Endothelial cell of umbilical vein (primary cell): ENCODE measurements around the gene DGKD. TPM values are rescaled to one million over a fixed set of nuclear protein-coding genes. Genes with fewer than 3 reads are reported as not detected.

Experiments
- BruUV-seq: library from RNA; stranded (reverse); fragments of 400-500 nt; replicated peaks from 2 replicates; lab custom pipeline; 2021; lab: Mats Ljungman, UMichigan
- CTCF ChIA-PET: fragments of 300-600, 350-600 bp; sonication (Branson Sonifier 250); formaldehyde crosslinking; loops from one replicate; lab custom pipeline; 2021; ENCODE audit warnings: antibody characterized with exemption, inconsistent platforms; lab: Charles Lee
- POLR2A ChIA-PET: fragments of 300-600, 350-600 bp; sonication (Branson Sonifier 250); formaldehyde crosslinking; loops from one replicate; lab custom pipeline; 2021; ENCODE audit warnings: antibody characterized with exemption, inconsistent platforms; lab: Charles Lee
- DNase-seq: peaks from one replicate; pipeline ENCODE4 v3.0.0-alpha.2; 2011; ENCODE audit warnings: low read depth, low spot score
- FAIRE-seq: peaks from 2 replicates; lab custom pipeline; 2011; peaks lifted over from hg19 to GRCh38; lab: Jason Lieb, UNC
- H2AFZ ChIP-seq: 2 replicates; pipeline ENCODE4 v1.6.0; 2012; ENCODE audit warnings: low read depth, low read length, control low read depth, inconsistent platforms
- H3K27ac ChIP-seq: 2 replicates; pipeline ENCODE4 v1.5.1; 2011; ENCODE audit warnings: low read depth, mild to moderate bottlenecking, control low read depth, low read length, moderate library complexity; ENCODE audit not compliant: insufficient read depth
- H3K27me3 ChIP-seq, 2 experiments: 2 replicates each; pipeline versions ENCODE4 v1.6.0 to v1.6.1; 2011; ENCODE audit warnings: low read length in 2 of 2, mixed read lengths in 1 of 2; ENCODE audit not compliant: control insufficient read depth in 2 of 2, insufficient read depth in 2 of 2
- H3K36me3 ChIP-seq, 2 experiments: 2 replicates in 1 of 2; 3 replicates in 1 of 2; pipeline ENCODE4 v1.5.1; 2011; ENCODE audit warnings: low read length in 2 of 2, mild to moderate bottlenecking in 1 of 2, moderate library complexity in 1 of 2; ENCODE audit not compliant: control insufficient read depth in 2 of 2, insufficient read depth in 2 of 2; ENCODE audit errors: extremely low read depth in 1 of 2
- H3K4me1 ChIP-seq: 3 replicates; pipeline ENCODE4 v1.5.1; 2011; ENCODE audit warnings: mild to moderate bottlenecking, low read length; ENCODE audit not compliant: control insufficient read depth, insufficient read depth; ENCODE audit errors: extremely low read depth
- H3K4me2 ChIP-seq: 2 replicates; pipeline ENCODE4 v1.6.1; 2011; ENCODE audit warnings: low read length, control low read depth, mixed read lengths; ENCODE audit not compliant: insufficient read depth
- H3K4me3 ChIP-seq, 3 experiments: fragments of 200-600 bp in 1 of 3; sonication (generic), shearing (Covaris generic) in 1 of 3; replicated peaks in 1 of 3; 2 replicates each; pipeline ENCODE4 v1.5.1; 2011 to 2016; ENCODE audit warnings: control low read depth in 3 of 3, low read length in 3 of 3, mild to moderate bottlenecking in 2 of 3, inconsistent platforms in 1 of 3, low read depth in 1 of 3, moderate library complexity in 1 of 3; ENCODE audit not compliant: insufficient read depth in 1 of 3
- H3K79me2 ChIP-seq: 2 replicates; pipeline ENCODE4 v1.6.0; 2012; ENCODE audit warnings: low read length, inconsistent platforms; ENCODE audit not compliant: control insufficient read depth, insufficient read depth
- H3K9ac ChIP-seq: replicated peaks from 2 replicates; pipeline ENCODE3; 2011; ENCODE audit warnings: low read length, control low read depth; ENCODE audit not compliant: insufficient read depth; ENCODE audit errors: extremely low read depth
- H3K9me1 ChIP-seq: replicated peaks from 3 replicates; pipeline ENCODE4 v1.6.0; 2011; ENCODE audit warnings: mild to moderate bottlenecking, low read length; ENCODE audit not compliant: control insufficient read depth, insufficient read depth; ENCODE audit errors: extremely low read depth
- H3K9me3 ChIP-seq: replicated peaks from 2 replicates; pipeline ENCODE4 v1.5.1; 2012; ENCODE audit warnings: low read length, inconsistent platforms; ENCODE audit not compliant: control insufficient read depth, insufficient read depth
- H4K20me1 ChIP-seq: replicated peaks from 2 replicates; pipeline ENCODE3; 2011; ENCODE audit warnings: mild to moderate bottlenecking, low read length; ENCODE audit not compliant: control insufficient read depth, insufficient read depth; ENCODE audit errors: extremely low read depth
- EZH2 ChIP-seq: IDR thresholded peaks from 2 replicates; pipeline ENCODE4 v1.6.1; 2012; ENCODE audit warnings: borderline replicate concordance, low read depth, mild to moderate bottlenecking, moderate library complexity, low read length, inconsistent platforms; ENCODE audit not compliant: severe bottlenecking
- FOS ChIP-seq: IDR thresholded peaks from 2 replicates; pipeline ENCODE4 v1.6.1; 2011; ENCODE audit warnings: mild to moderate bottlenecking, low read length, moderate library complexity, borderline replicate concordance; ENCODE audit not compliant: insufficient read depth
- GATA2 ChIP-seq: IDR thresholded peaks from 2 replicates; pipeline ENCODE4 v1.7.0; 2011; ENCODE audit warnings: low read depth, mild to moderate bottlenecking, moderate library complexity, mixed read lengths, low read length; ENCODE audit not compliant: insufficient read length, insufficient read depth
- JUN ChIP-seq: IDR thresholded peaks from 2 replicates; pipeline ENCODE4 v1.6.1; 2011; ENCODE audit warnings: borderline replicate concordance, low read depth; ENCODE audit not compliant: insufficient read length, insufficient read depth
- MYC ChIP-seq: IDR thresholded peaks from one replicate; pipeline ENCODE4 v1.6.1; 2011; ENCODE audit warnings: mild to moderate bottlenecking, low read depth, low read length
- POLR2A ChIP-seq: IDR thresholded peaks from 2 replicates; pipeline ENCODE4 v1.6.1; 2012; ENCODE audit warnings: low read depth, mild to moderate bottlenecking, control low read depth, low read length
- POLR2AphosphoS5 ChIP-seq: IDR thresholded peaks from 2 replicates; pipeline ENCODE4 v1.6.1; 2012; ENCODE audit warnings: low read depth, mild to moderate bottlenecking, control low read depth, low read length, moderate library complexity; ENCODE audit not compliant: insufficient read depth
- dilution Hi-C: fragments of 300-500 bp; cut with MboI; formaldehyde crosslinking; loops from one replicate; pipeline ENCODE4 v1.15.0; 2019; ENCODE audit warnings: low sequenced_read_pairs; ENCODE audit not compliant: extremely low pct_ligation_motif_present
- intact Hi-C: fragments of 100-400 bp; cut with micrococcal nuclease; formaldehyde crosslinking; loops from one replicate; pipeline ENCODE4 v1.10.0; 2022
- polyA plus RNA-seq, 4 experiments: library from polyadenylated mRNA; depleted of rRNA in 3 of 4; stranded (reverse) in 3 of 4; unstranded in 1 of 4; fragments of >200 nt; gene quantifications; 2 replicates each; pipeline versions ENCODE4 v1.2.1 to v1.2.3, GENCODE V29; 2011 to 2012; ENCODE audit warnings: missing spikeins in 1 of 4
- total RNA-seq: library from RNA; stranded (reverse); gene quantifications from 2 replicates; pipeline ENCODE4 v1.2.3, GENCODE V29; 2021
- TF ChIP-seq, protein P1 (sequence below): IDR thresholded peaks from 2 replicates; pipeline ENCODE4 v1.6.1; 2011; ENCODE audit not compliant: insufficient read depth, insufficient read length
- TF ChIP-seq, protein P2 (sequence below), 2 donors: IDR thresholded peaks; 1 replicate in 1 of 2; 2 replicates in 1 of 2; pipeline ENCODE4 v1.5.1; 2011; ENCODE audit warnings: low read length in 2 of 2, mild to moderate bottlenecking in 2 of 2, moderate library complexity in 2 of 2, control low read depth in 1 of 2, inconsistent platforms in 1 of 2, low read depth in 1 of 2; ENCODE audit not compliant: insufficient read depth in 1 of 2; ENCODE audit errors: extremely low read depth in 1 of 2

The DGKD gene
- total and polyA plus RNA-seq, 2 donors (not counting 3 experiments of a cell fraction or from before 2014, with no cell fraction given) = 10.8 to 36.6 TPM

DNA sequence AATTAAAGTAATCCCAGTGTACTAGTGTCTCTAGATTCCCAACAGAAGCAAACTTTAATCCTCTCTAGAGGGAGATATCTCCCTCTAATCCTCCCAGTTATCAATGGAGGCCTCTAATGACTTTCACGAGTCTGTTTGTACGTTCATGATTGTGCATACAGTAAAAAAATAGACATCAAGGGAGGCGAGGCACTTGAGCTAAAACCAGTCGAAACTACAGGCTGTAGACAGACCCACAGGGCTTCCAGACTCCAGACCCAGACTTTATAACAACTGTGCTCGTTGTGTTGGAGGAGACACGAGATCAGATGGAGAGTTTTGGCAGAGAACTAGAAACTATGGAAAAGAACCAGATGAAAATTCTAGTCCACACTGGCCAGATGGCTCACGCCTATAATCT lies 7.0 kb downstream of the DGKD start:
- Histone ChIP-seq H3K4me1 (peaks cover 8% of the 10 kb centered on the region), H3K9me3 (no peaks in the 10 kb centered on the region), H3K4me2 (no peak overlapping the region), H3K27me3 (no peaks in the 10 kb centered on the region), H3K27ac (no peak overlapping the region), H3K79me2 (peaks cover 7% of the 10 kb centered on the region), H2AFZ (no peak overlapping the region), H3K9ac (no peak overlapping the region), H3K4me3 (no peak overlapping the region), H4K20me1 (no peaks in the 10 kb centered on the region), H3K9me1 (no peaks in the 10 kb centered on the region), H3K36me3 (no peaks in the 10 kb centered on the region)
- CTCF ChIA-PET = interaction anchor here (0.9 to 2.2 kb wide), 3 partner anchors 12 to 82 kb away, joined by 3 to 7 read pairs (median 4); no protein-coding TSS in a partner anchor
- TF ChIP-seq FOS (no peak), JUN (no peak), POLR2AphosphoS5 (no peak), GATA2 (no peak), POLR2A (no peak)
- TF ChIP-seq, protein P1, sequence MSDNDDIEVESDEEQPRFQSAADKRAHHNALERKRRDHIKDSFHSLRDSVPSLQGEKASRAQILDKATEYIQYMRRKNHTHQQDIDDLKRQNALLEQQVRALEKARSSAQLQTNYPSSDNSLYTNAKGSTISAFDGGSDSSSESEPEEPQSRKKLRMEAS = no peak
- POLR2A ChIA-PET = no interaction called here
- DNase-seq = no peak
- no TSS peak for BruUV-seq
- intact Hi-C loops (no loop called here), dilution Hi-C loops (no loop called here)
- FAIRE-seq = no peak

DNA sequence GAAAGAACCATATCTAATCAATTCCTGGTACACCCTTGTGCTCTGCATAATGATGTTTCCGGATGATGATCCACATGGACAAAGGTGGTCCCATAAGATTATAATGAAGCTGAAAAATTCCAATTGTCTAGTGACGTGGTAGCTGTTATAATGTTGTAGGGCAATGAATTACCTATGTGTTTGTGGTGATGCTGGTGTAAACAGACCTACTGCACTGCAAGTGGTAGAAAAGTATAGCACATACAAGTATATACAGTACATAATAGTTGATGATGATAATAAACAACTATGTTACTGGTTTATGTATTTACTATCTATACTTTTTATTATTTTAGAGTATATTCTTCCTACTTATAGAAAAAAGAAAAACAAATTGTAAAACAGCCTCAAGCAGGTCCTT lies 8.4 kb downstream of the DGKD start:
- Histone ChIP-seq H3K4me3 (no peak overlapping the region), H2AFZ (no peak overlapping the region), H3K79me2 (peaks cover 2% of the 10 kb centered on the region), H3K9me3 (no peaks in the 10 kb centered on the region), H3K9me1 (no peaks in the 10 kb centered on the region), H3K4me2 (no peak overlapping the region), H3K36me3 (no peaks in the 10 kb centered on the region), H3K9ac (no peak overlapping the region), H3K4me1 (peaks cover 8% of the 10 kb centered on the region), H3K27ac (no peak overlapping the region), H3K27me3 (no peaks in the 10 kb centered on the region), H4K20me1 (no peaks in the 10 kb centered on the region)
- no TSS peak for BruUV-seq
- CTCF ChIA-PET = interaction anchor here (1.4 to 2.2 kb wide), 3 partner anchors 9 to 81 kb away, joined by 4 to 7 read pairs (median 5); partner anchors contain the start of gene DGKD
- POLR2A ChIA-PET = no interaction called here
- TF ChIP-seq EZH2 = no peak
- no peak for TF ChIP-seq MYC
- TF ChIP-seq, protein P2, sequence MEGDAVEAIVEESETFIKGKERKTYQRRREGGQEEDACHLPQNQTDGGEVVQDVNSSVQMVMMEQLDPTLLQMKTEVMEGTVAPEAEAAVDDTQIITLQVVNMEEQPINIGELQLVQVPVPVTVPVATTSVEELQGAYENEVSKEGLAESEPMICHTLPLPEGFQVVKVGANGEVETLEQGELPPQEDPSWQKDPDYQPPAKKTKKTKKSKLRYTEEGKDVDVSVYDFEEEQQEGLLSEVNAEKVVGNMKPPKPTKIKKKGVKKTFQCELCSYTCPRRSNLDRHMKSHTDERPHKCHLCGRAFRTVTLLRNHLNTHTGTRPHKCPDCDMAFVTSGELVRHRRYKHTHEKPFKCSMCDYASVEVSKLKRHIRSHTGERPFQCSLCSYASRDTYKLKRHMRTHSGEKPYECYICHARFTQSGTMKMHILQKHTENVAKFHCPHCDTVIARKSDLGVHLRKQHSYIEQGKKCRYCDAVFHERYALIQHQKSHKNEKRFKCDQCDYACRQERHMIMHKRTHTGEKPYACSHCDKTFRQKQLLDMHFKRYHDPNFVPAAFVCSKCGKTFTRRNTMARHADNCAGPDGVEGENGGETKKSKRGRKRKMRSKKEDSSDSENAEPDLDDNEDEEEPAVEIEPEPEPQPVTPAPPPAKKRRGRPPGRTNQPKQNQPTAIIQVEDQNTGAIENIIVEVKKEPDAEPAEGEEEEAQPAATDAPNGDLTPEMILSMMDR (IDR thresholded peaks at IDR 0.05; ENCODE audit: extremely low read depth in 1 of 2, insufficient read depth in 1 of 2, low read depth in 1 of 2, low read length in 2 of 2) = no peak
- no peak for TF ChIP-seq POLR2AphosphoS5
- TF ChIP-seq, protein P1 = no peak
- no peak for TF ChIP-seq POLR2A
- TF ChIP-seq GATA2 = no peak
- TF ChIP-seq FOS = no peak
- TF ChIP-seq JUN = no peak
- no peak for FAIRE-seq
- dilution Hi-C loops = no loop called here
- intact Hi-C loops = no loop called here
- no peak for DNase-seq
